Transverse colon (tissue), 4 donors: ENCODE measurements around the gene ULBP2. TPM values are rescaled to one million over a fixed set of nuclear protein-coding genes. Genes with fewer than 3 reads are reported as not detected.
"Not testable (repeated sequence)": the region's sequence is repeated elsewhere in the genome, so short reads cannot be mapped to it uniquely, and the experiment has no call there.

Experiments used
- DNase-seq: peaks from one replicate; pipeline ENCODE4 v3.0.0-alpha.2; 2019
- H3K27ac ChIP-seq, 4 donors: fragments of 200-600 bp; sonication (generic); 2 replicates each; pipeline ENCODE4 v1.5.1; 2016 to 2018; ENCODE audit warnings: inconsistent platforms in 4 of 4
- H3K27me3 ChIP-seq: fragments of 200-600 bp; sonication (generic); 2 replicates; pipeline ENCODE4 v1.5.1; 2017; ENCODE audit warnings: inconsistent platforms
- H3K36me3 ChIP-seq, 4 donors: fragments of 200-600 bp; sonication (generic); 2 replicates each; pipeline ENCODE4 v1.5.1; 2017 to 2019; ENCODE audit warnings: inconsistent platforms in 4 of 4
- H3K4me1 ChIP-seq, 4 donors: fragments of 200-600 bp; sonication (generic); 2 replicates each; pipeline ENCODE4 v1.5.1; 2017 to 2020; ENCODE audit warnings: inconsistent platforms in 4 of 4
- H3K4me3 ChIP-seq, 4 donors: fragments of 200-600 bp; sonication (generic); 1 replicate in 1 of 4; 2 replicates in 3 of 4; pipeline versions ENCODE4 v1.5.1 to v1.6.1; 2017 to 2019; ENCODE audit warnings: inconsistent platforms in 4 of 4
- H3K9me3 ChIP-seq, 2 donors: fragments of 200-600 bp; sonication (generic); 2 replicates each; pipeline ENCODE4 v1.5.1; 2017 to 2019; ENCODE audit warnings: inconsistent platforms in 2 of 2
- CTCF ChIP-seq, 5 experiments: fragments of 200-600 bp in 3 of 5; fragments of 450-650 bp in 2 of 5; sonication (generic) in 3 of 5; IDR thresholded peaks; 1 replicate in 2 of 5; 2 replicates in 3 of 5; pipeline ENCODE4 v1.5.1; 2016 to 2017; ENCODE audit warnings: antibody characterized with exemption in 5 of 5, inconsistent platforms in 3 of 5, mild to moderate bottlenecking in 2 of 5, moderate library complexity in 1 of 5
- EP300 ChIP-seq: sonication (generic); formaldehyde crosslinking; IDR thresholded peaks from one replicate; pipeline ENCODE4 v1.6.1; 2017; ENCODE audit warnings: antibody characterized with exemption, low read depth
- POLR2A ChIP-seq: fragments of 450-650 bp; IDR thresholded peaks from one replicate; pipeline ENCODE4 v1.6.1; 2016; ENCODE audit warnings: antibody characterized with exemption, mild to moderate bottlenecking, moderate library complexity
- POLR2AphosphoS5 ChIP-seq, 3 donors: sonication (generic); formaldehyde crosslinking; IDR thresholded peaks; one replicate each; pipeline ENCODE4 v1.6.1; 2016; ENCODE audit warnings: antibody characterized with exemption in 3 of 3
- WGBS, 2 donors: methylation state at CpG; one replicate each; pipeline ENCODE4 v1.1.5; 2018; ENCODE audit warnings: low coverage in 1 of 2; 5-methylcytosine and 5-hydroxymethylcytosine counted together
- in situ Hi-C, 4 donors: fragments of 200-750 bp; cut with MboI; loops; one replicate each; pipeline versions ENCODE4 v1.15.0 to v1.15.1; 2017; ENCODE audit warnings: low sequenced_read_pairs in 3 of 4, low pct_ligation_motif_present in 1 of 4, low pct_unique_long_range_greater_than_20kb in 1 of 4
- intact Hi-C: fragments of 100-400 bp; cut with DNase I; formaldehyde crosslinking; loops from one replicate; pipeline ENCODE4 v1.15.1; 2023; ENCODE audit warnings: low total_unique reads
- total RNA-seq, 4 donors: library from RNA; depleted of rRNA; stranded (reverse); fragments of >200 nt; gene quantifications; one replicate each; pipeline ENCODE4 v1.1.0, GENCODE V29; 2016

ULBP2 gene
- total RNA-seq, 4 donors from 2014 or later: not detected

GRCh38 chr6:149969635-149970034 lies 27.8 kb downstream of the ULBP2 start:
- in situ Hi-C loops: no loop called here
- 74 to 83% methylated on average over 1 to 2 of the region's 2 CpGs for WGBS, 2 donors

GRCh38 chr6:149974394-149974793 lies 32.6 kb downstream of the ULBP2 start:
- DNase-seq, H3K4me3 ChIP-seq, H3K9me3 ChIP-seq, in situ Hi-C loops, H3K27ac ChIP-seq, intact Hi-C loops, H3K36me3 ChIP-seq, H3K4me1 ChIP-seq: not testable (repeated sequence)
- H3K27me3 ChIP-seq: peaks cover 77% of the 10 kb centered on the region
- 37 to 58% methylated on average over 3 to 6 of the region's 6 CpGs for WGBS, 2 donors

More at GRCh38 chr6:149969635-149970034, 27.8 kb downstream of the ULBP2 start:
- H3K27ac ChIP-seq: no peak overlapping the region
- intact Hi-C loops: no loop called here
- TF ChIP-seq EP300: no peak
- no peak for TF ChIP-seq POLR2AphosphoS5 (IDR thresholded peaks at IDR 0.05)
- TF ChIP-seq CTCF (IDR thresholded peaks at IDR 0.05): no peak
- TF ChIP-seq POLR2A: no peak
- H3K4me1 ChIP-seq: peaks cover 6 to 8% (median 7%) of the 10 kb centered on the region in 4 donors
- no peaks in the 10 kb centered on the region for H3K9me3 ChIP-seq
- DNase-seq: no peak
- H3K4me3 ChIP-seq: no peak overlapping the region
- H3K36me3 ChIP-seq: no peaks in the 10 kb centered on the region
- H3K27me3 ChIP-seq: peaks cover 90% of the 10 kb centered on the region

DNA sequence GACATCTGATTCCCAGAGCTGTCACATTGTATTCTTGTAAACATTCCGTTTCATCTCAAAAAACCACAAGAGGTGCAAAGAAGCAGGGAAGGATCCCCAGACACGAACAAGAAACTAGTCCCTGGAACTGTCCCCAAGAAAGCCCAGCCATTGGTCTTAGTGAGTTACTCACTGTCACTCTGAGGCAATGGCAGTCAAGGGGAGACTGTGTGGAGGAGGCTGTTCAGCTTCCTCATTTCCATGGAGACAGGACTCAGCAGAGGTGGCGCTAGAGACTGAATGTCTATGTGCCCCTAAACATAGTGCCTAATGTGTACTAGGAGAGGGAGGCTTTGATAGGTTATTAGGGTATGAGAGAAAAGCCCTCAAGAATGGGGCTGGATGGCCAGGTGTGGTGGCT lies 33.0 kb downstream of the ULBP2 start:
- H3K9me3 ChIP-seq: no peaks in the 10 kb centered on the region
- H3K4me3 ChIP-seq: no peak overlapping the region
- WGBS, 2 donors: 44% methylated on average over 3 of the region's 3 CpGs; no CpG with 5 or more reads in 1 of the 2 donors
- TF ChIP-seq POLR2AphosphoS5 (IDR thresholded peaks at IDR 0.05) (no peak), EP300 (no peak), CTCF (IDR thresholded peaks at IDR 0.05) (no peak)
- no peaks in the 10 kb centered on the region for H3K4me1 ChIP-seq
- H3K27ac ChIP-seq: no peak overlapping the region
- in situ Hi-C loops (no loop called here), intact Hi-C loops (no loop called here)
- DNase-seq: no peak
- H3K36me3 ChIP-seq: no peaks in the 10 kb centered on the region
- H3K27me3 ChIP-seq: peaks cover 77% of the 10 kb centered on the region

- TF ChIP-seq POLR2A (no peak), EP300 (no peak), CTCF (IDR thresholded peaks at IDR 0.05) (no peak), POLR2AphosphoS5 (IDR thresholded peaks at IDR 0.05) (no peak)
- Histone ChIP-seq H3K27ac (no peak overlapping the region), H3K4me1 (no peaks in the 10 kb centered on the region), H3K27me3 (peaks cover 77% of the 10 kb centered on the region), H3K36me3 (no peaks in the 10 kb centered on the region), H3K9me3 (no peaks in the 10 kb centered on the region), H3K4me3 (no peak overlapping the region)
- no peak for DNase-seq
- in situ Hi-C loops: no loop called here
- intact Hi-C loops: no loop called here
Measured at GRCh38 chr6:149975400-149975799, 33.6 kb downstream of the ULBP2 start.

GRCh38 chr6:149977221-149977620 lies 35.4 kb downstream of the ULBP2 start:
- Histone ChIP-seq H3K27ac (no peak overlapping the region), H3K4me1 (no peaks in the 10 kb centered on the region), H3K4me3 (no peak overlapping the region), H3K27me3 (peaks cover 77% of the 10 kb centered on the region), H3K9me3 (no peaks in the 10 kb centered on the region), H3K36me3 (no peaks in the 10 kb centered on the region)
- TF ChIP-seq EP300: no peak
- no peak for TF ChIP-seq CTCF (IDR thresholded peaks at IDR 0.05)
- TF ChIP-seq POLR2A: no peak
- no peak for TF ChIP-seq POLR2AphosphoS5 (IDR thresholded peaks at IDR 0.05)
- in situ Hi-C loops (no loop called here), intact Hi-C loops (no loop called here)
- DNase-seq: no peak
- 73 to 88% methylated on average over 3 to 4 of the region's 4 CpGs for WGBS, 2 donors
